PC-3 (cell line): ENCODE data around the gene ADAMTS13. TPM values are rescaled to one million over a fixed set of nuclear protein-coding genes. Genes with fewer than 3 reads are reported as not detected.

Experiments used
- ATAC-seq: fragments of 200-7000 bp; cut with Tn5 transposase; 2 replicates; pipeline ENCODE4 v1.9.1; 2020; ENCODE audit warnings: mild to moderate bottlenecking, moderate library complexity
- BruUV-seq: library from RNA; stranded (reverse); fragments of 400-500 nt; replicated peaks from 2 replicates; lab custom pipeline; 2021; lab: Mats Ljungman, UMichigan
- CTCF ChIA-PET: fragments of 300-600 bp; sonication (Branson Sonifier 250); formaldehyde crosslinking; loops from one replicate; lab custom pipeline; 2022; ENCODE audit warnings: antibody characterized with exemption; lab: Charles Lee
- POLR2A ChIA-PET: fragments of 300-600 bp; sonication (Branson Sonifier 250); formaldehyde crosslinking; loops from one replicate; lab custom pipeline; 2022; ENCODE audit warnings: antibody characterized with exemption; ENCODE audit not compliant: unreplicated experiment; lab: Charles Lee
- DNase-seq: peaks from one replicate; pipeline ENCODE4 v3.0.0-alpha.2; 2015
- H2AFZ ChIP-seq: fragments of 300-600 bp; sonication (generic); 2 replicates; pipeline ENCODE4 v1.6.0; 2016; ENCODE audit warnings: antibody characterized with exemption, low read length
- H3F3A ChIP-seq: fragments of 300-600 bp; sonication (generic); one replicate; pipeline ENCODE4 v1.6.0; 2017; ENCODE audit warnings: antibody characterized with exemption, low read length, control low read depth, mild to moderate bottlenecking; ENCODE audit not compliant: unreplicated experiment
- H3K27ac ChIP-seq: fragments of 300-600 bp; sonication (generic); 2 replicates; pipeline ENCODE4 v1.5.1; 2016; ENCODE audit warnings: mild to moderate bottlenecking, low read length
- H3K27me3 ChIP-seq: fragments of 300-600 bp; sonication (generic); 2 replicates; pipeline ENCODE4 v1.6.1; 2016; ENCODE audit warnings: low read length, mixed read lengths
- H3K36me3 ChIP-seq: fragments of 300-600 bp; sonication (generic); 2 replicates; pipeline ENCODE4 v1.6.1; 2016; ENCODE audit warnings: low read depth, mixed run types, low read length, mixed read lengths
- H3K4me1 ChIP-seq: fragments of 300-600 bp; sonication (generic); 2 replicates; pipeline ENCODE4 v1.5.1; 2016; ENCODE audit warnings: low read length; ENCODE audit not compliant: insufficient read depth
- H3K4me2 ChIP-seq: fragments of 300-600 bp; sonication (generic); 2 replicates; pipeline ENCODE4 v1.6.0; 2016; ENCODE audit warnings: low read length
- H3K4me3 ChIP-seq: fragments of 300-600 bp; sonication (generic); 2 replicates; pipeline ENCODE4 v1.5.1; 2016; ENCODE audit warnings: mild to moderate bottlenecking, low read length, mixed read lengths
- H3K79me2 ChIP-seq: fragments of 300-600 bp; sonication (generic); 2 replicates; pipeline ENCODE4 v1.6.1; 2017; ENCODE audit warnings: low read length, mixed read lengths
- H3K9ac ChIP-seq: fragments of 300-600 bp; sonication (generic); 2 replicates; pipeline ENCODE4 v1.6.0; 2016; ENCODE audit warnings: mild to moderate bottlenecking, low read length
- H3K9me2 ChIP-seq: fragments of 300-600 bp; sonication (generic); replicated peaks from 2 replicates; pipeline ENCODE4 v1.6.1; 2016; ENCODE audit warnings: mixed run types, low read length, mixed read lengths
- H3K9me3 ChIP-seq: fragments of 300-600 bp; sonication (generic); 2 replicates; pipeline ENCODE4 v1.6.1; 2016; ENCODE audit warnings: low read length, mixed read lengths
- H4K20me1 ChIP-seq: fragments of 300-600 bp; sonication (generic); 2 replicates; pipeline ENCODE4 v1.6.1; 2016; ENCODE audit warnings: low read length, mixed read lengths
- EZH2 ChIP-seq: fragments of 300-600 bp; sonication (generic); IDR thresholded peaks from one replicate; pipeline ENCODE4 v1.6.1; 2017; ENCODE audit warnings: antibody characterized with exemption, mild to moderate bottlenecking, low read length; ENCODE audit not compliant: unreplicated experiment
- EZH2phosphoT487 ChIP-seq: fragments of 300-600 bp; sonication (generic); IDR thresholded peaks from 2 replicates; pipeline ENCODE4 v1.6.1; 2018; ENCODE audit warnings: mild to moderate bottlenecking, antibody characterized with exemption, low read length, borderline replicate concordance
- intact Hi-C: fragments of 100-400 bp; cut with micrococcal nuclease; formaldehyde crosslinking; loops from 2 replicates; pipeline ENCODE4 v1.9.0; 2023
- total RNA-seq: library from RNA; depleted of rRNA; stranded (reverse); fragments of >200 nt; gene quantifications from 2 replicates; pipeline ENCODE4 v1.2.3, GENCODE V29; 2014
- TF ChIP-seq, protein P1 (sequence below): fragments of 300-600 bp; sonication (generic); conservative IDR thresholded peaks from 2 replicates; pipeline ENCODE4 v1.5.1; 2017; ENCODE audit warnings: antibody characterized with exemption, low read depth, mild to moderate bottlenecking, low read length

ADAMTS13 gene
- total RNA-seq, 1 experiment from 2014 or later, result 0.95 TPM

DNA sequence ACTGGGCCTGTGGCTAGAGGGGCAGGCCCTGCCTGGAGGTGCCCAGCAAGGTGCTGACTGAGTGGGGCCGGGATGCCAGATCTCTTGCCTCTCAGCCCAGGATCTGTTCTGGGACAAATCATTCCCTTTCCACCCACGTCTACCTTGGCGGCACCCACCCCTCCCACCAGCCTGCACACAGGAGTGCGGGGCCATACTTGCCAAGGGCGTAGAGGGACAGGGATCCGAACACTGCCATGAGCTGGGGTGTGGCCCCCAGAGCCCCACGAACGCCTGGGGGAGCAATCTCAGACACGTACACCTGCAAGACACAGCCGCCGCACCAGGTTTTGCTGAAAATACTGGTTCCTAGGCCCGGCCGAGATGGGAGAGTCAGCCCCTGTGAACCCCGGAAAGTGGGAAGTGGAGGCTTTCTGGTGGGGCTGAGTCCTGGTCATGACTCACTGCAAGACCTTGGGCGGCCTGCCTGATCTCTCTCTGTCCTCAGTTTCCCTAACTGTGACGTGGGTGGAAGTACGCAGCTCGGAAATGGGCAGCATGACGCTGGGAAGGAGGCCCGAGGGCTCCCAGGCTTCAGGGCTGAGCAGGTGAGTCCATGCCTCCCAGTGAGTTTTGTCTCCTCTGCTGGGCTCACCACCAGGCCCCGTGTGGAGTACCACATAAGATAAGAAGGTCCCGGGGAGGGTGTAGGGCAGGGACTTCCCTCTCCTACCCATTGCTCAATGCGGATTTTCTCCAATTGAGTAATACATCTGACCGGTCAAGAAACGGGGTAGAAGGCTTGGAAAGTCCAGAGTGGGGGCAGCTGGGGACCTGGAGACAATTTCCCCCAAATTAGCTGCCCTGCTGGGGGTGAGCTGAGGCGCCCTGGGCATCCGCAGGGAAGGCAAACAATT is 54.1 kb downstream of the ADAMTS13 start:
- Histone ChIP-seq H3K9ac (no peak overlapping the region), H3K9me2 (no peaks in the 10 kb centered on the region), H3K36me3 (no peaks in the 10 kb centered on the region; the same call in 1 of the 2 replicates), H3K79me2 (peaks cover 11% of the 10 kb centered on the region), H3K9me3 (no peaks in the 10 kb centered on the region), H3F3A (no peaks in the 10 kb centered on the region), H3K27me3 (no peaks in the 10 kb centered on the region), H3K4me2 (no peak overlapping the region), H3K4me1 (peaks cover 10% of the 10 kb centered on the region), H3K4me3 (no peak overlapping the region), H4K20me1 (no peaks in the 10 kb centered on the region), H3K27ac (no peak overlapping the region), H2AFZ (no peak overlapping the region)
- intact Hi-C loops, result no loop called here
- ChIA-PET POLR2A (no interaction called here), CTCF (no interaction called here)
- TSS peak; percentile 2 for BruUV-seq
- no peak for DNase-seq
- TF ChIP-seq EZH2phosphoT487 (no peak), EZH2 (no peak)
- no peak for ATAC-seq

DNA sequence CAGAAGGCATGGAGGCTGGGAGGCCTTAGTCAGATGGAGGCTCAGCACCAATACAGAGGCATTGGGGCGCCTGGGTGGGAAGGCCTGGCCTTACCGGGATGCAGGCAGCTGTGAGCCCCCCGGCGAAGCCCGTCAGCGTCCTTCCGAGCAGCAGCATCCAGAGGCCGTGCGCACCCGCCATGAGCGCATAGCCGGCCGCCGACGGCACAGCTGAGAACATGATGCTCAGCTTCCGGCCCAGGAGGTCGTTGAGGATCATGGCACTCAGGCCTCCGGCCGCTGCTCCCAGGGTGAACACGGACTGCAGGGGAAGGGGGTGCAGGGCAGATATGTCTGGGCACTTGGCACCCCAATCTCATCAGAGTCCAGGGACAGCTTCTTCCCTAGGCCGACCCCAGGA is 54.8 kb downstream of the ADAMTS13 start:
- BruUV-seq, result no TSS peak
- no peak for DNase-seq
- Histone ChIP-seq H3K9ac (no peak overlapping the region), H3K79me2 (peaks cover 11% of the 10 kb centered on the region), H3K27ac (no peak overlapping the region), H4K20me1 (no peaks in the 10 kb centered on the region), H3K9me3 (no peaks in the 10 kb centered on the region), H3K4me2 (no peak overlapping the region), H3K9me2 (no peaks in the 10 kb centered on the region), H3F3A (no peaks in the 10 kb centered on the region), H3K27me3 (no peaks in the 10 kb centered on the region), H2AFZ (no peak overlapping the region), H3K36me3 (no peaks in the 10 kb centered on the region; the same call in 1 of the 2 replicates), H3K4me3 (no peak overlapping the region), H3K4me1 (peaks cover 10% of the 10 kb centered on the region)
- intact Hi-C loops, result no loop called here
- TF ChIP-seq EZH2, result no peak
- TF ChIP-seq, protein P1, sequence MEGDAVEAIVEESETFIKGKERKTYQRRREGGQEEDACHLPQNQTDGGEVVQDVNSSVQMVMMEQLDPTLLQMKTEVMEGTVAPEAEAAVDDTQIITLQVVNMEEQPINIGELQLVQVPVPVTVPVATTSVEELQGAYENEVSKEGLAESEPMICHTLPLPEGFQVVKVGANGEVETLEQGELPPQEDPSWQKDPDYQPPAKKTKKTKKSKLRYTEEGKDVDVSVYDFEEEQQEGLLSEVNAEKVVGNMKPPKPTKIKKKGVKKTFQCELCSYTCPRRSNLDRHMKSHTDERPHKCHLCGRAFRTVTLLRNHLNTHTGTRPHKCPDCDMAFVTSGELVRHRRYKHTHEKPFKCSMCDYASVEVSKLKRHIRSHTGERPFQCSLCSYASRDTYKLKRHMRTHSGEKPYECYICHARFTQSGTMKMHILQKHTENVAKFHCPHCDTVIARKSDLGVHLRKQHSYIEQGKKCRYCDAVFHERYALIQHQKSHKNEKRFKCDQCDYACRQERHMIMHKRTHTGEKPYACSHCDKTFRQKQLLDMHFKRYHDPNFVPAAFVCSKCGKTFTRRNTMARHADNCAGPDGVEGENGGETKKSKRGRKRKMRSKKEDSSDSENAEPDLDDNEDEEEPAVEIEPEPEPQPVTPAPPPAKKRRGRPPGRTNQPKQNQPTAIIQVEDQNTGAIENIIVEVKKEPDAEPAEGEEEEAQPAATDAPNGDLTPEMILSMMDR, result no peak
- no peak for TF ChIP-seq EZH2phosphoT487
- no peak for ATAC-seq
- ChIA-PET CTCF (no interaction called here), POLR2A (no interaction called here)

DNA sequence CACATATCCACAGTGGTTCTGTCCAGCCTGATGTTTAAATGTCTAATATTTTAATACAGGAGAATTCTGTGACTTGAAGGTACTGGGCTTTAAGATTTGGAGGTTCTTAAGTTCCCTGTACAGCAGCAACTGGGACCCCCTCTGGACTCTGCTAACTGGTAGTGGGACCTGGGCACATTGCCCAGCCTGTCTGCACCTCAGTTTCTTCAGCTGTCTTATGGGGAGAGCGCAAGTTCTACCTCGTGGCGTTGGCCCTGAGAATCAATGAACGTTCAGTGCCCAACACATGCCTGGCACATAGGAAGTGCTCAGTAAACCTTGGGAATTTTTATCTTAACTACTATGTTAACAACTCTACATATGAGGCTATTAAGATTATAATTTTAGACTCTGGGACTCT is 55.3 kb downstream of the ADAMTS13 start:
- H3K9ac ChIP-seq, result no peak overlapping the region

More for the DNA sequence above, 55.3 kb downstream of the ADAMTS13 start:
- TF ChIP-seq, protein P1, result no peak
- TF ChIP-seq EZH2 (no peak), EZH2phosphoT487 (no peak)
- Histone ChIP-seq H3K27ac (no peak overlapping the region), H3K4me1 (peaks cover 10% of the 10 kb centered on the region), H2AFZ (no peak overlapping the region), H3K27me3 (no peaks in the 10 kb centered on the region), H3K36me3 (no peaks in the 10 kb centered on the region; the same call in 1 of the 2 replicates), H3K79me2 (peaks cover 11% of the 10 kb centered on the region), H3K9me2 (no peaks in the 10 kb centered on the region), H3K4me3 (0 out of 2 replicates have a peak overlapping the region, but pooled peaks have one; percentile 75), H3K9me3 (no peaks in the 10 kb centered on the region), H3K4me2 (peak overlapping the region; percentile 97), H4K20me1 (no peaks in the 10 kb centered on the region), H3F3A (no peaks in the 10 kb centered on the region)
- intact Hi-C loops, result no loop called here
- ChIA-PET POLR2A (no interaction called here), CTCF (no interaction called here)
- ATAC-seq (no peak), DNase-seq (no peak)
- no TSS peak for BruUV-seq
